HCT116 (cell line): Measurements from ENCODE around the gene DRICH1. TPM values are rescaled to one million over a fixed set of nuclear protein-coding genes. Genes with fewer than 3 reads are reported as not detected.

Experiments
- ATAC-seq: fragments of 200-7000 bp; cut with Tn5 transposase; 2 replicates; pipeline ENCODE4 v1.9.1; 2020; ENCODE audit warnings: mild to moderate bottlenecking, moderate library complexity
- BruUV-seq: library from RNA; stranded (reverse); fragments of 400-500 nt; replicated peaks from 2 replicates; lab custom pipeline; 2021; lab: Mats Ljungman, UMichigan
- CTCF ChIA-PET: fragments of 300-600 bp; sonication (Branson Sonifier 250); formaldehyde crosslinking; loops from one replicate; lab custom pipeline; 2021; ENCODE audit warnings: antibody characterized with exemption; lab: Charles Lee
- POLR2A ChIA-PET: fragments of 300-600, 350-600 bp; sonication (Branson Sonifier 250); formaldehyde crosslinking; loops from one replicate; lab custom pipeline; 2021; ENCODE audit warnings: antibody characterized with exemption; lab: Charles Lee
- RAD21 ChIA-PET, 2 experiments: fragments of 300-600 bp; sonication (Branson Sonifier 250); formaldehyde crosslinking; loops; one replicate each; lab custom pipeline; 2023; ENCODE audit warnings: low total read pairs in 2 of 2; ENCODE audit not compliant: uncharacterized antibody in 2 of 2, unreplicated experiment in 2 of 2, low non-redundant PET in 1 of 2; lab: Charles Lee
- DNase-seq: peaks from one replicate; pipeline ENCODE4 v3.0.0-alpha.2; 2010; ENCODE audit warnings: low read depth, low spot score
- H2AFZ ChIP-seq: fragments of 200-600 bp; shearing (Covaris generic), sonication (generic); 2 replicates; pipeline ENCODE4 v1.6.1; 2017; ENCODE audit warnings: low read depth, mixed run types, mixed read lengths, antibody characterized with exemption, low read length; ENCODE audit not compliant: poor library complexity, severe bottlenecking
- H3K27ac ChIP-seq: 2 replicates; pipeline ENCODE4 v1.5.1; 2012; ENCODE audit warnings: low read depth, low read length
- H3K27me3 ChIP-seq: fragments of 200-600 bp; sonication (generic); 2 replicates; pipeline ENCODE4 v1.6.1; 2016; ENCODE audit warnings: mixed run types, low read length, mixed read lengths; ENCODE audit not compliant: insufficient read depth
- H3K36me3 ChIP-seq, 2 experiments: fragments of 200-500 bp in 1 of 2; fragments of 200-600 bp in 1 of 2; sonication (Bioruptor generic) in 1 of 2; sonication (generic) in 1 of 2; 2 replicates each; pipeline versions ENCODE4 v1.5.1 to v1.6.1; 2014 to 2016; ENCODE audit warnings: low read length in 2 of 2, inconsistent platforms in 1 of 2, mixed read lengths in 1 of 2, mixed run types in 1 of 2; ENCODE audit not compliant: insufficient read depth in 2 of 2, control insufficient read depth in 1 of 2
- H3K4me1 ChIP-seq, 2 experiments: fragments of 200-600 bp in 1 of 2; sonication (generic) in 1 of 2; 2 replicates each; pipeline versions ENCODE4 v1.5.1 to v1.6.1; 2012 to 2017; ENCODE audit warnings: low read length in 2 of 2, inconsistent platforms in 1 of 2, mild to moderate bottlenecking in 1 of 2, mixed read lengths in 1 of 2, mixed run types in 1 of 2, moderate library complexity in 1 of 2; ENCODE audit not compliant: insufficient read depth in 2 of 2, control insufficient read depth in 1 of 2
- H3K4me2 ChIP-seq: fragments of 200-600 bp; sonication (generic); 2 replicates; pipeline ENCODE4 v1.6.1; 2017; ENCODE audit warnings: mixed run types, low read length, mixed read lengths
- H3K4me3 ChIP-seq, 2 experiments: fragments of 200-600 bp in 1 of 2; sonication (generic) in 1 of 2; replicated peaks in 1 of 2; 2 replicates each; pipeline ENCODE4 v1.5.1; 2011 to 2016; ENCODE audit warnings: low read length in 2 of 2, control low read depth in 1 of 2, low read depth in 1 of 2, mild to moderate bottlenecking in 1 of 2, mixed read lengths in 1 of 2, mixed run types in 1 of 2
- H3K79me2 ChIP-seq: fragments of 200-600 bp; sonication (generic); 2 replicates; pipeline ENCODE4 v1.6.1; 2017; ENCODE audit warnings: mild to moderate bottlenecking, mixed run types, low read length, moderate library complexity, mixed read lengths; ENCODE audit not compliant: insufficient read depth
- H3K9ac ChIP-seq: fragments of 200-600 bp; sonication (generic); 2 replicates; pipeline ENCODE4 v1.6.1; 2016; ENCODE audit warnings: low read length, mixed read lengths
- H3K9me2 ChIP-seq: fragments of 200-600 bp; sonication (generic), shearing (Covaris generic); 2 replicates; pipeline ENCODE4 v1.6.1; 2017; ENCODE audit warnings: mixed run types, mild to moderate bottlenecking, moderate library complexity; ENCODE audit not compliant: insufficient read depth
- H3K9me3 ChIP-seq, 2 experiments: fragments of 200-500 bp in 1 of 2; fragments of 200-600 bp in 1 of 2; sonication (Bioruptor generic) in 1 of 2; sonication (generic) in 1 of 2; 2 replicates each; pipeline ENCODE4 v1.6.1; 2014 to 2017; ENCODE audit warnings: low read length in 2 of 2, mixed read lengths in 2 of 2, inconsistent platforms in 1 of 2, low read depth in 1 of 2, mild to moderate bottlenecking in 1 of 2, mixed run types in 1 of 2, moderate library complexity in 1 of 2; ENCODE audit not compliant: control insufficient read depth in 1 of 2, insufficient read depth in 1 of 2
- H4K20me1 ChIP-seq: fragments of 200-600 bp; sonication (generic), shearing (Covaris generic); 2 replicates; pipeline ENCODE4 v1.6.1; 2017; ENCODE audit warnings: mixed run types, mild to moderate bottlenecking, moderate library complexity; ENCODE audit not compliant: insufficient read depth
- ATF3 ChIP-seq: IDR thresholded peaks from 2 replicates; pipeline ENCODE4 v1.6.1; 2012
- CBX3 ChIP-seq: IDR thresholded peaks from 2 replicates; pipeline ENCODE4 v1.6.1; 2012; ENCODE audit warnings: low read depth
- CEBPB ChIP-seq: IDR thresholded peaks from 2 replicates; pipeline ENCODE4 v1.6.1; 2012; ENCODE audit warnings: low read depth
- EGR1 ChIP-seq: IDR thresholded peaks from 2 replicates; pipeline ENCODE4 v1.6.1; 2012; ENCODE audit warnings: low read depth
- ELF1 ChIP-seq: IDR thresholded peaks from 2 replicates; pipeline ENCODE4 v1.6.1; 2012; ENCODE audit warnings: low read depth, borderline replicate concordance
- EZH2 ChIP-seq: fragments of 200-600 bp; sonication (generic); IDR thresholded peaks from 2 replicates; pipeline ENCODE4 v1.6.1; 2017; ENCODE audit warnings: antibody characterized with exemption, mixed run types
- MAX ChIP-seq: IDR thresholded peaks from 2 replicates; pipeline ENCODE4 v1.6.1; 2012
- POLR2A ChIP-seq: IDR thresholded peaks from 2 replicates; pipeline ENCODE4 v1.7.0; 2011; ENCODE audit warnings: borderline replicate concordance; ENCODE audit not compliant: insufficient read depth, insufficient read length; ENCODE audit errors: extremely low read depth
- POLR2AphosphoS5 ChIP-seq: IDR thresholded peaks from 2 replicates; pipeline ENCODE4 v1.6.1; 2011; ENCODE audit warnings: mild to moderate bottlenecking, low read depth, low read length, moderate library complexity
- SIN3A ChIP-seq: IDR thresholded peaks from 2 replicates; pipeline ENCODE4 v1.6.1; 2012; ENCODE audit warnings: low read depth
- SP1 ChIP-seq: IDR thresholded peaks from 2 replicates; pipeline ENCODE4 v1.6.1; 2012; ENCODE audit warnings: low read depth
- SRF ChIP-seq: IDR thresholded peaks from 2 replicates; pipeline ENCODE4 v1.6.1; 2012; ENCODE audit warnings: low read depth
- TCF7L2 ChIP-seq: IDR thresholded peaks from 2 replicates; pipeline ENCODE4 v1.7.0; 2011; ENCODE audit warnings: borderline replicate concordance, inconsistent platforms; ENCODE audit not compliant: insufficient read depth, insufficient read length; ENCODE audit errors: extremely low read depth
- YY1 ChIP-seq: IDR thresholded peaks from 2 replicates; pipeline ENCODE4 v1.6.1; 2011; ENCODE audit warnings: low read length, low read depth, moderate library complexity, mild to moderate bottlenecking; ENCODE audit not compliant: insufficient replicate concordance; ENCODE audit errors: extremely low read depth
- ZBTB33 ChIP-seq: IDR thresholded peaks from 2 replicates; pipeline ENCODE4 v1.6.1; 2011; ENCODE audit warnings: mild to moderate bottlenecking, low read length, moderate library complexity; ENCODE audit not compliant: insufficient replicate concordance; ENCODE audit errors: extremely low read depth
- ZFX ChIP-seq: fragments of 450-650 bp; IDR thresholded peaks from 2 replicates; pipeline ENCODE4 v1.6.1; 2017
- ZNF274 ChIP-seq: fragments of 200-500 bp; sonication (Bioruptor generic); IDR thresholded peaks from 2 replicates; pipeline ENCODE4 v1.6.1; 2014; ENCODE audit warnings: mild to moderate bottlenecking, low read depth, low read length, inconsistent platforms
- intact Hi-C: fragments of 100-400 bp; cut with micrococcal nuclease; formaldehyde crosslinking; loops from 2 replicates; pipeline ENCODE4 v1.10.0; 2022
- total RNA-seq: library from RNA; stranded (reverse); gene quantifications from one replicate; pipeline ENCODE4 v1.2.1, GENCODE V29; 2021; ENCODE audit not compliant: unreplicated experiment

DRICH1 gene
- total RNA-seq, 1 experiment from 2014 or later: 0.44 TPM

GRCh38 chr22:23613193-23613972, 18.7 kb downstream of the DRICH1 start (continued):
- TF ChIP-seq MAX (no peak), ZBTB33 (no peak), SIN3A (no peak), EGR1 (no peak), ELF1 (no peak), ATF3 (no peak), SRF (no peak), POLR2A (no peak)

GRCh38 chr22:23609983-23610781, 21.9 kb downstream of the DRICH1 start:
- Histone ChIP-seq H2AFZ (no peak overlapping the region), H3K79me2 (no peaks in the 10 kb centered on the region), H3K9me3 (no peaks in the 10 kb centered on the region), H4K20me1 (no peaks in the 10 kb centered on the region), H3K4me2 (no peak overlapping the region), H3K27me3 (no peaks in the 10 kb centered on the region), H3K36me3 (no peaks in the 10 kb centered on the region), H3K9ac (no peak overlapping the region), H3K4me1 (no peaks in the 10 kb centered on the region), H3K9me2 (no peaks in the 10 kb centered on the region), H3K27ac (no peak overlapping the region), H3K4me3 (no peak overlapping the region)
- BruUV-seq: no TSS peak
- no peak for DNase-seq
- POLR2A ChIA-PET: no interaction called here
- intact Hi-C loops: no loop called here
- ATAC-seq: no peak
- CTCF ChIA-PET: no interaction called here
- RAD21 ChIA-PET: no interaction called here
- TF ChIP-seq SP1 (no peak), ZNF274 (no peak), SIN3A (no peak), TCF7L2 (no peak), YY1 (no peak), EGR1 (no peak), CBX3 (no peak), CEBPB (no peak), POLR2A (no peak), MAX (no peak), EZH2 (no peak), ZFX (no peak), POLR2AphosphoS5 (no peak), SRF (no peak)
